CD4-positive, alpha-beta T cell treated with Interleukin-10 for 1 hour (primary cell): ENCODE results near the gene SLC22A31.
"Not testable (repeated sequence)": the region's sequence is repeated elsewhere in the genome, so short reads cannot be mapped to it uniquely, and the experiment has no call there.

Source experiments
- DNase-seq: peaks from one replicate; pipeline ENCODE4 v3.0.0-alpha.2; 2020

SLC22A31 gene

DNA sequence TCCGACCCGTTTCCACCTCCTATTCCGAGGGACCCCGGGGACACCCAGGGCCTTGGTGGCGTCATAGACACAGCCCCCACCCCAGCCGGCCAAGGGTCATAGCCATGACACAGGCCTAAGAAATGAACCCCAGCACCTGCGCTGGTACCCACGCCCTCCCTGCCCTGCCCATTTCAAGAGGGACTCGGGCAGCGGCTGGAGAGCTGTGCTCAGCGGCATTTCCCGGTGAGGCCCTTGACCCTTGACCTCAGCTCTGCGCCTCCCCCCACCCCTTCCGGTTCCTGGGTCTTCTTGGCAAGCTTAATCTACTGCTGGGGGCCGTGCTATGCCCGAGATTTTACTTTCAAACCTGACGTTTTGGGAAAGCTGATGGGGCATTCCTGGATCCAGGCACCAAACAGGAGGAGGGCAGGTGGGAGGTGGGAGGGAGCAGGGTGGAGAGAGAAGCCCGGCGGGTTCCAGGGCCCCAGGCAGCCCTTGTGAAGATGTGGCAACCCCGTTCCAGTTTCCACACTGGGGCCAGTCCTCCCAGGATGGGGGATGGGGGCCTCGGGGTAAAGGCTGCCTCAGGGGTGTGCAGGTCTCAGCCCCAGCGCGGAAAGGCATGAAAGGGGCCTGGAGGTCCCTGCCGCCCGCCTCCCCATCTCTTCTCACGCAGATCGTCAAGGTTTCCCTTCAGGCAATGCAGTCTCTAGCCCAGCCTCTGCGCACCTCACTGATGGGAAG, at the start of gene SLC22A31:
TSS of gene SLC22A31 (minus strand) at position 414 of the 726 bp plus-strand sequence. CDS start at position 378, 36 bp downstream.
- no peak for DNase-seq

DNA sequence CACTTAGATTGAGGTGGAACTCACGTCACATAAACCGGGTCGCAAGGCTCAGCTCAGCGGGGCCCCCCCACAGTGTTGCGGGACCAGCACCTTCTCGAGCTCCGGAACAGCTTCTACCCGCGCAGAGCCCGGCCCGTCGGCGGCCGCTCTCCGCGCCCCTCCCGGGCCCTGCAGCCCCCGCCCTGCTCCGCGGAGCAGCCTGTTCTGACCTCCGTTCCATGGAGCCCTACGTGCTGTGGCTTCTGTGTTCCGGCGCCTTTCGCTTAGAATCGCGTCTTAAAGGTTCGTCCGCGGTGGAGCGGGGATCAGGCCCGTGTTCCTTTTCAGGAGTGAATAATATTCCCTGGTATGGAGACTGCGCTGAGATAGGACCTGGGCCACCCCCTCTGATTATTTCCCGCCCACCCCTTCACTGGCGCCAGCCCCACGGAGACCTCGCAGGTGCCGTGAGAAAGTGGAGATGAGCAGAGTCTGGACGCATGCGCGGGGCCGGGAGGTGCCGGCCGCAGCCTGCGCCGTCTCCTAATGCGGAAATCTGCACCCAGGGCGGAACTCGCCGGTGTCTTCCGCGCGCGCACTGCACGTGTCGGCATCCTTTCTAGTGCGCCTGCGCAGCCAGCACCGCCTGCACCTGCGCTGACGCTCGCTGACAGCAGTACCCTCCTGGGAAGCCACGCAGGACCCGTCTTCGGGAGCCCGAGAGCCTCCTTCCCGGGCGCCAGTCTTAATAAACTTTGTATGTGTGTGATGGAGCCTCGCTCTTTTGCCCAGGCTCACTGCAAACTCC, 48.1 kb upstream of the SLC22A31 start:
- DNase-seq, result peak; percentile 13

DNA sequence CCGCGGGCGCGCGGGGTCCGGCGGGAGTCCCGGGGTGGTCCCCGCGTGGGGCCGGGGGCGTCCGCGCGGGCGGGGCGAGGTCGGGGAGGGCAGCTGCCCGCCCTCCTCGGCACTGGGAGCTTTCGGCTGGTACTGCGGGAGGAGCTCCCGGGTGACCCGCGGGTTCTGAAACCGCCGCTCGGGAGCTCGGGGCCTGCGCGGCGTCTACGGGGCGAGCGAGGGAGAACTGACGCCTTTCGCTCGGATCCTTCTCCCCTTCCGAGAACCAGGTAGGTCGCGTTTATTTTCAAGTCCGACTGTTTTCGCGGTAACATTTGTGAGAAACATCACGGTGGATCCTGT, 47.4 kb upstream of the SLC22A31 start:
- DNase-seq, result not testable (repeated sequence)

DNA sequence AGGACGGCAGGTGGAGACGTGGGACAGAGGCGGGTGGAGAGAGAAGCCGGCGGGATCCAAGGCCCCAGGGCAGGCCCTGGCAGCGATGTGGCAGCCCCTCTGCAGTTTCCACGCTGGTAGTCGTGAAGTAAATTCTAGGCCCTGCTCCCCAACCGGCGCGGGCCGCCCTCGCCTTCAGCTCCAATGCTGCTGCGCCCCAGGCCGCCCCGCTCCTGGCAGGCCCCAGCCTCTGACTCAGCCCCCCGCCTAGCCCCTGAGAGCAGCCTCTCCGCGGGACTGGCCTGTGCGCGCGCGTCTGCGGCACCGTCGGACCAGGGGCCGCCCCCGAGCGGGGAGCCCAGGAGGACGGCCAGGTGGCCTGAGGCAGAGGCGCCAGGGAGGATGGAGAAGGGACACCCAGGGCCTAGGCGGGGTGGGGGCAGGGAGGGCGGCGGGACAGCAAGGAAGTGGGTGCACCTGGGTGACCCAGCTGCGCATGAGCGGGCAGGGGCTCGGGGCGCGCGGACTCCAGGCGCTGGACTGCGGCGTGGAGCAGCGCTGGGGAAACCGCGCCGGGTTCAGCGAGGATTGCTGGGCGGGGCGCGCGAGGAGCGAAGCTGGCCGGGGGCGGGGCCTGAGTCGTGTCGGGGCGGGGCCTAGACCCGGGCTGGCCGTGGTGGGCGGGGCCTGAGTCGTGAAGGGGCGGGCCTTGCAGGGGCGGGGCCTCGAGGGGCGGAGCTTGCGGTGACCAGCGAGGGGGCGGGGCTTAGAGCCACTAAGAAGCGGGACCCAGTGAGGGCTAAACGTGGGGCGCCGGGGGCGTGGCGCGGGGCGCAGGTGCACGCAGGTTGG, 46.8 kb upstream of the SLC22A31 start:
- DNase-seq, result peak; percentile 93

DNA sequence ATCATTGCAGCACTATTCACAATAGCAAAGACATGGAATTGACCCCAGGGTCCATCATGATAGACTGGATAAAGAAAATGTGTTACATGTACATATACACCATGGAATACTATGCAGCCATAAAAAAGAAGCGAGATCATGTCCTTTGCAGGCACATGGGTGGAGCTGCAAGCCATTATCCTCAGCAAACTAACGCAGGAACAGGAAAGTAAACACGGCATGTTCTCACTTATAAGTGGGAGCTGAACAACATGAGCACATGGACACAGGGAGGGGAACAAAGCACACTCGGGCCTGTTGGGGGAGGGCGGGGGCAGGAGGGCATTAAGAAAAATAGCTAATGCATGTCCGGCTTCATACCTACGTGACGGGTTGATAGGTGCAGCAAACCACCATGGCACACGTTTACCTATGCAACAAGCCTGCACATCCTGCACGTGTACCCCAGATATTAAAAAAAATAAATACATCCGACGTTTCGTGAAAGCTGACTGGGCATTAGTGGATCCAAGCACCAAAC, 46.1 kb upstream of the SLC22A31 start:
- DNase-seq, result no peak

DNA sequence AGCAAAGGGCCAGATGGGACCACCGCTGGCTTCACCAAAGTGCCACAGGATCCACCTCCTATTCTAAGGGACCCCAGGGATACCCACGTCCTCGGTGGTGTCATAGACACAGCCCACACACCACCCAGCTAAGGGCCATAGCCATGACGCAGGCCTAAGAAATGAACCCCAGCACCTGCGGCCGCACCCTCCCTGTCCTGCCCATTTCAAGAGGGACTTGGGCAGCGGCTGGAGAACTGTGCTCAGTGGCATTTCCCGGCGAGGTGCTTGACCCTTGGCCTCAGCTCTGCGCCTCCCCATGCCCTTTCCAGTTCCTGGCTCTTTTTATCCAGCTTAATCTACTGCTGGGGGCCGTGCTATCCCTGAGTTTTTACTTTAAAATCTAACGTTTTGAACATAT, 44.4 kb upstream of the SLC22A31 start:
- no peak for DNase-seq

DNA sequence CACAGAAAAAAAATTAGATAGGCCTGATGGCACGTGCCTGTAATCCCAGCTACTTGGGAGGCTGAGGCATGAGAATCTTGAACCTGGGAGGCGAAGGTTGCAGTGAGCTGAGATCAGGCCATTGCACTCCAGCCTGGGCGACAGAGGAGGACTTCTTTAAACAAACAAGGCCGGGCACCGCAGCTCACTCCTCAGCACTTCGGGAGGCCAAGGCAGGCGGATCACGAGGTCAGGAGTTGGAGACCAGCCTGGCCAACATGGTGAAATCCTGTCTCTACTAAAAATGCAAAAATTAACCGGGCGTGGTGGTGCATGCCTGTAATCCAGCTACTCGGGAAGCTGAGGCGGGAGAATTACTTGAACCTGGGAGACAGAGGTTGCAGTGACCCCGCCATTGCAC, 43.9 kb upstream of the SLC22A31 start:
- DNase-seq, result not testable (repeated sequence)

DNA sequence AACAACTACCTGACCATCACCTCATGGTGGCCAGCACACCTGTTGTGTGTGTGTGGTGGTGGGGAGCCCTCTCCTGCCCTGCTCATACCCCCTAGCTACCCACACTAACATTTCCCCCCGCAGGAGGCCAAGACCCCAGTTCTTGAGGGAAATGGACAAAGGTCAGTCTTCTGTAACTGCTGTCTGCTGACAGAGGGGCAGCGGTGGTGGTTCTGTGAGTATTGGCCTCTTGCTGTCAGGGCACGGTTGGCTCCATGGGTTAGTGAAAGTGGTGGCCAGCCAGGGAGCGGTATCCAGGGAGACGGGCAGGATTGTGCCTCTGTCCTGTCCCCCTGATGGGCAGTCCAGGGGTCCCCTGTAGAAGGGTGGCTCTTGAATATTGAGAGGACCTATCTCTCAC, 43.3 kb upstream of the SLC22A31 start:
- no peak for DNase-seq

DNA sequence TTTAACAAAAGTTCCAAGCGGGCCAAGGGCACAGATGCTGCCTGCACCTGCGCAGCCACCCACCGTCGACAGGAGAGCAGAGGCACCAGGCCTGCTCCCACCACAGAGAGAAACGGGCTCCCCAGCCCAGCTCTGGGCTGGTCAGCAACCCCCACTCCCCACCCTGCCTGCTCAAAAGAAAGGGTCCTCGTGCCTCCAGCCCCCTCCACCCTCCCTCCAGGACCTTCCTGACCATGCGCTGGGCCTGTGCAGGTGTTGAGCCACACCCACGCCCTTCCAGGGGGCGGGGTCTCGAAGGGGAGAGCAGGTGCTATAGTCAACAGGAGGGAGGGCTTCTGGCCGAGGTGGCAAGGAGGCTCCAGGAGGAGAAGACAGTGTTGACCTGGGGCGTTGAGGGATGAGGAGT, 42.5 kb upstream of the SLC22A31 start:
- no peak for DNase-seq

DNA sequence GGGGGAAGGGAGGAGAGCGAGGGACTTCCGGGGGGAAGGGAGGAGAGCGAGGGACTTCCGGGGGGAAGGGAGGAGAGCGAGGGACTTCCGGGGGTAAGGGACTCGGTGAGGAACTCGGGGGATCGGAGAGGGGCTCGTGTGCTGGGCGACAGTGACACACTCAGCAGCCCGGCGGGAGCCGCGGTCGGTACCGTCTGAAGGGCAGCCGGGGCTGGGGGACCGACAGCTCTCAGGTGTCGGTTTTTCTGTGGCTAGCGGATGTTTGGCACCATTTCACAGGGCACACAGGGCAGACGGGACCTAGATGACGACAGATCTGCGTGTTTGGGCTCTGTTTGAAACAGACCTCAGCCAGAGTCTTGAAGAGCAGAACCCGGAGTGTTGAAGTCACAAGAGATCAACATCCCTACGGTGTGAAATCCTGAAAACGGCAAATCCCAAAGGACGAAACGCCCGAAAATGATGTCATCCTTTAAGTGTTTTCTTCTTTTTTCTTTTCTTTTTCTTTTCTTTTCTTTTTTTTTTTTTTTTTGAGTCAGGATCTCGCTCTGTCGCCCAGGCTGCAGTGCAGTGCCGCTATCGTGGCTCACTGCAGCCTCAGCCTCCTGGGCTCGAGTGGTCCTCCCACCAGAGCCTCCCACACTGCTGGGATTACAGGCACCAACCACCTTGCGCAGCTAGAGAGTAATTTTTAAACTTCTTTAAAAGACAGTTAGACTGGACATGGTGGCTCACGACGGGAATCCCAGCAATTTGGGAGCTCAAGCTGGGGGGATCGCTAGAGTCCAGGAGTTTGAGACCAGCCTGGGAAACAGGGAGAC, 41.1 kb upstream of the SLC22A31 start:
- peak; percentile 85 for DNase-seq

DNA sequence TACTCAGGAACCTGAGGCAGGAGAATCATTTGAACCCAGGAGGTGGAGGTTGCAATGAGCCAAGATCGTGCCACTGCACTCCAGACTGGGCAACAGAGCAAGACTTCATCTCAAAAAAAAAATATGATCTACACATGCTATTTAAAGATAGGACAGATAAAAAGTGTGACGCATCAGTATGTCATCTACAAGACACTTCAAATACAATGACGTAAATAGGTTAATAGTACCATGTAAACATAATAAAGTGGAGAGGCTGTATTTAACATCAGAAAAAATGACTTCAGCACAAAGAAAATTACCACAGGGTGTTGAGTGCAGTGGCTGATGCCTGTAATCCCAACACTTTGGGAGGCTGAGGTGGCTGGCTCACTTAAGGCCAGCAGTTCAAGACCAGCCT, 37.4 kb upstream of the SLC22A31 start:
- no peak for DNase-seq

DNA sequence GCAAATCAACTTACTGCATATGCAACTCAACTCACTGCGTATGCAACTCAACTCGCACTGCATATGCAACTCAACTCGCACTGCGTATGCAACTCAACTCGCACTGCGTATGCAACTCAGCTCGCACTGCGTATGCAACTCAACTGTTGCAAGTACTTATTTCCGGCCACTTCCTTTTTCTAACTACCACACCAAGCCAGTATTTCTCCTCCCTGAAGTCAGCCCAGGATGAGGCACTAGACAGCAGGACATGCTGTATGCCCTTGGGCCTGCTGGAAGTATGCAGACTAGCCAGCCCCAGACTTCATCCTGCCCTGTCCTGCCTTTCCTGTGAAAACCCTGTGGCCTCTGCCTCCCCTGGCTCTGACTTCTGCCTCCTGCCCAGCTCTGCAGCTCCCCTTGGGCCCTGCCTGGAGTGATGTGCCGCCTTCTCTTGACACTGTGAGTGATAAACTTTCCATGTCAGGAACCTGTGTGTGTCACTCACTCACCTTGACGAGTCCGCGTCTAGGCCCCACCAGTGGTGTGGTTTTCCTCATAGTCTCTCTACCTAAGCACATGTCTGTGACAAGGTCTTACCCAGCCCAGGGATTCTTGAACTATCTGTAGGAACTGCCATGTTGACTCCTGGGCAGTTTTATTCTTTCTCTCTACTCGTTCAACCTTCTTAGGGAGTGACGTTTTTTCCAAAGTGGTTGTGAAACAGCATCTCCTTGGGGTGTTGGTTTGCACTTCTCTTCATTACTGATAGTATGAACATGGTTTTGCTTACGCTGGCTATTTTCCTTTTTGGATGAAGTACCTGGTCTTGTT, 33.5 kb upstream of the SLC22A31 start:
- no peak for DNase-seq

DNA sequence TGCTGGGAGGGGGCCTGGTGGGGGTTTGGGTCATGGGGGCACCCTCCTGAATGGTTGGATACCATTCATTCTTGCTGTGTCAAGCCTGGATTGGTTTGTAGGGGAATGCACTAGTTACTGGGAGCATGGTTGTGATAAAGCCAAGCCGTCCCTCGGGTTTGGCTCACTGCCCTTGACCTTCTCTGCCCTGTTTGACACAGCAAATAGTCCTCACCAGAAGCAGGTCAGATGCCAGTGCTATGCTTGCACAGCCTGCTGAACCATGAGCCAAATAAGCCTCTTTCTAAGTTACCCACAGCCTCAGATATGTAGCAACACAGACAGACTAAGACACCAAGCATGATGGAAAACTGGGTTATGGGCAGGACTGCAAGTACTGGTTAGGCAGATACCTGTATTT, 31.8 kb upstream of the SLC22A31 start:
- no peak for DNase-seq

DNA sequence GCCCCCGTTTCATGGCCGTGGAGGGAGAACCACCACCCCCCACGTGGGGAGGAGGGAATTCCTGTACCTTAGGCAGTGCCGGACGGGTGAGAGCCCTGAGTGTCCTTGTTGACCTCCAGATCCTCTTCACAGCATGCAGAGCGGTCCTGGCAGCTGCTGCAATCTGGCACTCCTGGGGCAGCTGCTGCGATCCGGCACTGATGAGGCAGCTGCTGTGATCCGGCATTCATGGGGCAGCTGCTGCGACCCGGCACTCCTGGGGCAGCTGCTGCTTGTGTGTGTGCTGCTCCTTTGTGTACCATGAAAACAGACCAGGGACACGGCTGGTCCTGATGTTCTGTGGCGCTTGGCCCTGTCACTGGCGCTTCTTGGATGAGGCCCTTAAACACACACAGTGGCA, 29.9 kb upstream of the SLC22A31 start:
- DNase-seq, result no peak

DNA sequence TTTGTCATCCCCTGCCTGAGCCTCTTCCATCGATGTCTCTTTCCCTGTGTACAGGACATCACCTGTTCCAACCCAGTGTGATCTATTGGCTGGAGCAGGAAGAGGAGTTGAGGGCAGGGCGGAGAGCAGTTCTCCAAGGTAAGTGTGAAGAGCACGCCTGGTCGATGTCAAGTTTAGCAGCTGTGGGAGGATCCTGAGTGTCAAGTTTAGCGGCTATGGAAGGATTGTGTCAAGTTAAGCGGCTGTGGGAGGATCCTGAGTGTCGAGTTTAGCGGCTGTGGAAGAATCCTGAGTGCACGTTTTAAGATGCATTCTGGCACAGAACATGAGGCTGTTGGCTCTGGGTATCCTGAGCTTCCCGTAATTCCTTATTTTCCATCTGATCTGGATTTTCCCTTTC, 24.3 kb upstream of the SLC22A31 start:
- no peak for DNase-seq

DNA sequence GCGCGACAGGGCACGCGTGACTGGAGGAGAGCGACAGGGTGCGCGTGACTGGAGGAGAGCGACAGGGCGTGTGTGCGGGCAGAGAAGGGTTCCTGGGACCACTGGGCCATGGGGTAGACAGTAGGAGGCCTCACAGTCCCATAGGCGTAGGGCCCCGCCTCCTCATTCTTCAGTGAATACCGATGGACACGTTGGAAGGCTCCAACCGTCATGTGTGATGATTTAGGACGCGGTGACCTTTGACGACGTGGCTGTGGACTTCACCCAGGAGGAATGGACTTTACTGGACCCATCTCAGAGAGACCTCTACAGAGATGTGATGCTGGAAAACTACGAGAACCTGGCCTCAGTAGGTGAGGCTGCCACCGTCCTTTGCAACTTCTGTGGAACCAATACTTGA, 22.6 kb upstream of the SLC22A31 start:
- no peak for DNase-seq

DNA sequence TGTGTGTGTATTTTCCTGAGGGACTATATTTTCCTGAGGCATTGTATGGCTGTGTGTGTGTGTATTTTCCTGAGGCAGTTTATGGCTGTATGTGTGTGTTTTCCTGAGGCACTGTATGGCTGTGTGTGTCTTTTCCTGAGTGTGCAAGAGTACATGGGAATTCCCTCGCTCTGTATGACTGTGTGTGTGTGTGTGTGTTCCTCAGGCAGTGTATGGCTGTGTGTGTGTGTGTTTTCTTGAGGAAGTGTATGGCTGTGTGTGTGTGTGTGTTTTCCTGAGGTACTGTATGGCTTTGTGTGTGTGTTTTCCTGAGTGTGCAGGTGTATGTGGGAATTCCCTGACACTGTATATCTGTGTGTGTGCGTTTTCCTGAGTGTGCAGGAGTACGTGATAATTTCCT, 21.3 kb upstream of the SLC22A31 start:
- DNase-seq, result no peak

DNA sequence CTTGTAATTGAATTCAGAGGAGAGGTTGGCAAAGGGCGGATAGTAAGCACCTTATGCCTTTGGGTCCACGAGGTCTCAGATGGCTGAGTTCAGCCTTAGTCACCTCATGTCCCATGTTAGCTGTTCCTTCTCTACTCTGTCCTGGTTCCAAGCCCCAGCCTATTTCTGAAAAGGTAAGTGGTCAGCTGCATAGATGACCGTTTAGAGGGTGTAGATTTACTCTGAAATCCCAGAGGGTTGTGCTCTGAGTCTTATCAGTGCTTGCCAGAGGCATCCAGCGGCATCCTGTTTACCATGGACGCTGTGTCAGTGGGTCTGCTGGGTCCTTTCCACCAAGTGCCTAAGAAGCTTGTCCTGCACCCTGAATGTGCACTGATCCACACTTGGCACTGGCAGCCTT, 19.0 kb upstream of the SLC22A31 start:
- no peak for DNase-seq

DNA sequence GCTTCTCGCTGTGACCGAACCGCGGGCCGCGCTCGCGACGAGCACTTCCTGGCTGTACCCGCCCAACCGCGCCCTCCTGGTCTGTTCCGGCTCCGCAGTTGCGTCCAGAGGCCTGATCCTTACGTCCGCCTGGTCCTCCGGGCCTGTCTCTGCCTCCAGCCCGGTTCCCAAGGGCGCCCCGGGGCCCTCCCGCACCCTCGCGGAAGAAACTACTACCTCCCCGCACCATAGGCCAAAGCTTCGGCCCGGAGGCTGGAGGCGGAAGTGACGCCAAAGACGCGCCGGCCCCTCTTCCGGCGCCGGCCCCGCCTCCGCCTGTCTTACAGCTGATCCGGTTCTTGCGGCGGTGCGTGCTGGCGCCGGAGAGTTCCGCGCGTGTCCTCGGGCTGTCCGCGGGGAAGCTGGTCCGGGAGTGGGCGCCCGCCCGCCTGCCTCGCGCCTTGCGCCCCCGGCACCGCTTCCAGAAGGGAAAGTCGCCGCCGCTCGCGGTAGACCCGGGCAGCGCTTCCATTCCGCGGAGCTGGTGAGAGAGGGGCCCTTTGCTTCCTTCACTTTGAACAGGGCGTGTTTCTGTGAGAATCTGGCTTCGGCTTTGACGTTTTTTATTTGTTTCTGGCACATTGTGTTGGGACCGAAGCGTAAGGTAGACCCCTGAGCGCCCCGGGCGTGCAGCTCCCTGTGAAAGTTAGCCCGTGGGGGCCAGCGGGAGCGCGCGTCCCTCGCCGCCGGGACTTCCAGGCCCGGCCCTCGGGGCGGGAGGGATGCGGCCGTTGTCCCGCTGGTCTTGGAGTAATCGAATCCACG, 17.3 kb upstream of the SLC22A31 start, which contains the start of gene ZNF778:
TSS of gene ZNF778 (plus strand) at position 316 of the 804 bp plus-strand sequence. CDS start 3,425 bp downstream, outside the sequence.
- DNase-seq, result peak; percentile 84

DNA sequence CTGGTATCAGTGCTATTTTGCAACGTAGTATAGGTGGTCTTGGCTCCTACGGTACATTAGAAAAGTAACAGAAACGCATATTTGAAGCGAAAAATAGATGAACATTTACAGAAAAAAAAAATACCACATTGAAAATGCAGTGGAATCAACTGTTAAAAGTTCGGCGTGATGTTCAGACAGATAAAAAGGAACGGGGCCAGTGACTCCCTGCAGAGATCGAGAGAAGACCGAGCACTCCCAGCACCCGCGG, 16.7 kb upstream of the SLC22A31 start:
- no peak for DNase-seq
